Fibroblast of mammary gland (primary cell): Measurements from ENCODE around the gene ACTL7A.

Experiments
- DNase-seq: peaks from one replicate; pipeline ENCODE4 v3.0.0-alpha.2; 2010; ENCODE audit warnings: low read depth
- H3K4me3 ChIP-seq: 2 replicates; pipeline ENCODE4 v1.5.1; 2011; ENCODE audit warnings: low read depth, mild to moderate bottlenecking, low read length, moderate library complexity; ENCODE audit not compliant: control insufficient read depth
- TF ChIP-seq, protein P1 (sequence below): conservative IDR thresholded peaks from 2 replicates; pipeline ENCODE4 v1.5.1; 2011; ENCODE audit warnings: low read depth, low read length, inconsistent platforms; ENCODE audit not compliant: control insufficient read depth, insufficient read depth

Gene ACTL7A, protein sequence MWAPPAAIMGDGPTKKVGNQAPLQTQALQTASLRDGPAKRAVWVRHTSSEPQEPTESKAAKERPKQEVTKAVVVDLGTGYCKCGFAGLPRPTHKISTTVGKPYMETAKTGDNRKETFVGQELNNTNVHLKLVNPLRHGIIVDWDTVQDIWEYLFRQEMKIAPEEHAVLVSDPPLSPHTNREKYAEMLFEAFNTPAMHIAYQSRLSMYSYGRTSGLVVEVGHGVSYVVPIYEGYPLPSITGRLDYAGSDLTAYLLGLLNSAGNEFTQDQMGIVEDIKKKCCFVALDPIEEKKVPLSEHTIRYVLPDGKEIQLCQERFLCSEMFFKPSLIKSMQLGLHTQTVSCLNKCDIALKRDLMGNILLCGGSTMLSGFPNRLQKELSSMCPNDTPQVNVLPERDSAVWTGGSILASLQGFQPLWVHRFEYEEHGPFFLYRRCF

DNA sequence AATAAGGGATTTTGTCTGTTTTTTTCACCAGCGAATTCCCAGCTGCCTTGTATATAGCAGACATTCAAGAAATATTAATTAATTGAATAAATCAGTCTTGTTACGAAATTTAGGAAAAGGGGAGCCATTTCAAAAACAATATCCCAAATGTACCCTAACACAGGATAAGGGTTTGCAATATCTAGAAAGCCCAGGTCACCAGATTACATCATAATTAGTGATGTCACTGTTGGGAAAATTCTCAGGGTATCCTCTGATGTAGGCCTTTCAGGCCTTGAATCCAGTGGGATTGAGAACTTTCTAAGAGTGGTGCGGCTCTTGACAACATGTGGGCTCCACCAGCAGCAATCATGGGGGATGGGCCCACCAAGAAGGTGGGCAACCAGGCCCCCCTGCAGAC lies at the start of gene ACTL7A:
Gene ACTL7A, plus strand, starts transcription at position 270 of the 400 bp plus-strand sequence. Its CDS starts 57 bp downstream, at position 327.
- TF ChIP-seq, protein P1, sequence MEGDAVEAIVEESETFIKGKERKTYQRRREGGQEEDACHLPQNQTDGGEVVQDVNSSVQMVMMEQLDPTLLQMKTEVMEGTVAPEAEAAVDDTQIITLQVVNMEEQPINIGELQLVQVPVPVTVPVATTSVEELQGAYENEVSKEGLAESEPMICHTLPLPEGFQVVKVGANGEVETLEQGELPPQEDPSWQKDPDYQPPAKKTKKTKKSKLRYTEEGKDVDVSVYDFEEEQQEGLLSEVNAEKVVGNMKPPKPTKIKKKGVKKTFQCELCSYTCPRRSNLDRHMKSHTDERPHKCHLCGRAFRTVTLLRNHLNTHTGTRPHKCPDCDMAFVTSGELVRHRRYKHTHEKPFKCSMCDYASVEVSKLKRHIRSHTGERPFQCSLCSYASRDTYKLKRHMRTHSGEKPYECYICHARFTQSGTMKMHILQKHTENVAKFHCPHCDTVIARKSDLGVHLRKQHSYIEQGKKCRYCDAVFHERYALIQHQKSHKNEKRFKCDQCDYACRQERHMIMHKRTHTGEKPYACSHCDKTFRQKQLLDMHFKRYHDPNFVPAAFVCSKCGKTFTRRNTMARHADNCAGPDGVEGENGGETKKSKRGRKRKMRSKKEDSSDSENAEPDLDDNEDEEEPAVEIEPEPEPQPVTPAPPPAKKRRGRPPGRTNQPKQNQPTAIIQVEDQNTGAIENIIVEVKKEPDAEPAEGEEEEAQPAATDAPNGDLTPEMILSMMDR, result no peak
- H3K4me3 ChIP-seq, result no peak within 1 kb of the TSS
- no peak for DNase-seq

DNA sequence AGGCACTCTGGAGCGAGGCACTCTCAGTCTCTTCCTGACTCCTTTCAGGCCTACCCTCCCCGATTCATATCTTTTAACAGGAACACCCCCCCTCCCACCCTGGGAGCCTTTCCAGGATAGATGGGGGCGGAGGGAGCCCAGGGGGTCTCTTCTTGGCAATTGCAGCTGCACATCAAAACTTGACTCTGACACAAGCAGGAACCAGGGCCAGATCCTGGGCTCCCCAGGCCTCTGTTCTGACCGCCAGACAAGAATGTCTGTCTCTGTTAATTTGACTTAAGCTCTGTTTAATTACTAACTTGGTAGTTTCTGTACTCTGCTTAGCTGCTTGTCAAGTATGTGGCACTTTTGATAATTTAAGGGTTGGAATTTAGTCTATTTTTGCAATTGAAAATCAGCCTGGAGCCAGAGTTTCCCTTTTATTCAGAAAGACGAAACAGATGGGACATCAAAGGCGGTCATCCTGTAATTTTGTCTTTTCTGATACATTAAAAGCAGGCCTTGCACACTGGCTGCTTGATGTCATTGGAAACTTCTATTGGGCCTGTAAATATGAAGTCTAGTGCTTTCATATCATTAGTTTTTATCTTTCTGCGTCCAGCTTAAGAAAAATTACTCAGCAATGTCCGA lies 49.6 kb upstream of the ACTL7A start:
- no peak for DNase-seq

DNA sequence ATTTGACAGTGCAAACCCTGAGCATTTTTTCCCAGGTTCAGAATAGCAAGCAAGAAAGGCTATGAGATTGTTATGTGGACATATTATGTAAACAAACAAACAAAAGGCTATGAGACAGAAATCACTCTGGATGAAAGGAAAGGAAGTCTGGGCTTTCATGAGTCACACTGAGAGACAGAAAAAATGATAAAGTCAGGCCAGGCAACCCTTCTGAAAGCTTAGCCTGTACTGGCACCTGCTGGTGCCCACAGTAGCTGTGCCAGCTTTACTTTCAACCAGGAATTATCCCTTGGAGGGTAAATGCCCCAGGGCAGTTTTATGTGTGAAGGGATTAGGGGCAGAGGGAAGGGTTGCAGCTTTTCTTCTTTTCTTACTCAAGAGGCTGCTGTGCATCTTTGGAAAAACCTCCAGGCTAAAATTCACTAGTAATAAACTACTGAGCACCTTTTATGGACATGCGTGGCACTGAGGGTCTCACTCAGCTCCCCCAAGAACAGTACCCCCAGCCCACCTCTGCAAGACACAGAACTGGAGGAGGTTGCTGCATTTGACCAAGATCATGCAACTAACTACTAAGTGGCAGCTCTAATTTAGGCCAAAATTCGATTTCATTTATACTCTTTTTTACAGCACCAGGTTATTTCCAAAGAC lies 48.0 kb upstream of the ACTL7A start:
- TF ChIP-seq, protein P1, result peak; percentile 45
- peak; percentile 56 for DNase-seq
- no peak overlapping the region for H3K4me3 ChIP-seq

More for the DNA sequence above, 49.6 kb upstream of the ACTL7A start:
- TF ChIP-seq, protein P1, result no peak
- H3K4me3 ChIP-seq, result no peak overlapping the region

DNA sequence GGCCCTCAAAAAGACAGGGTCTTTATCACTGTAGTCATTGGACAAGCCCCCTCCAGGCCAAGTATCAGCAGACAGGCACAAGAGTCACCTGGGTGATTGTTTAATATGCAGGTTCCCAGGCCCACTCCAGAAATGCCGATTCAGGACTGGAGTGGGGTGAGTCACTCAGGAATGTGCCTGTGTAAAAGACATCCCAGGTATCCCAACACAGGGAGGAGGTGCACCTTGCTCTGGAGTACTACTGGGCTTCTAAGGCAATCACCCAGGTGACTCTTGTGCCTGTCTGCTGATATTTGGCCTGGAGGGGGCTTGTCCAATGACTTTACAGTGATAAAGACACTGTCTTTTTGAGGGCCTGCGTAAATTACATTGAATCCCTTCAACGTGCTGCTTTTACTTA lies 46.9 kb upstream of the ACTL7A start:
- TF ChIP-seq, protein P1, result no peak
- no peak for DNase-seq
- H3K4me3 ChIP-seq, result no peak overlapping the region

DNA sequence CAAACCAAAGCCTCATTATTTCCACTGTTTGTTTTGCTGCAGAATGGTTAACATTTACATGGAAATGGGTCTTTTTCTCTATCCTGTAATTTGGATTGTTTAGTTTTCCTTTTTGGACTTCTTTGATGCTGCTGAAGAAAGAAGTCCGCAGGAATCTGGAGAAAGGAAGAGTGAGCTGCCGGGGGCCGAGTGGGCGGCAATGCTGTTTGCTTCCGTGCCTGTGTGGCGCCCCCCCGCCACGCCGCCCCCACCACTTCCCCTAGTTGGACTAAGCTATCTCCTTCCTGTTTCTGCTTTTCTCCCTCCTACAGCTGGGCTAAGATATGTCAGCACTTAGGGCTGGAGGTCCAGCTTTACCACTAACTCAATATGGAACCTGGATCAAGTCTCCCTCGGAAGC lies 46.0 kb upstream of the ACTL7A start:
- no peak for DNase-seq

DNA sequence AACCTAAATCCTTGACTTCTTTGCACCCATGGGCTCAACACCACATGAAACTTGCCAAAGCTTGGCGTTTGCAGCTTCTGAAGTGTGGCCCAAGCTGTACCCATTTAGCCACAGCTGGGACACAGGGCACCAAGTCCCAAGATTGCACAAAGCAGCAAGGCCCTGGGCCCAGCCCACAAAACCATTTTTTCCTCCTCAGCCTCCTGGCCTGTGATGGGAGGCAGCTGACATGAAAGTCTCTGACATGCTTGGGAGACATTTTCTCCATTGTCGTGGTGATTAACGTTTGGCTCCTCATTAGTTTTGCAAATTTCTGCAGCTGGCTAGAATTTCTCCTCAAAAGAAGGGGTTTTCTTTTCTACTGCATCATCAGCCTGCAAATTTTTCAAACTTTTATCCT lies 38.2 kb upstream of the ACTL7A start:
- no peak overlapping the region for H3K4me3 ChIP-seq
- no peak for DNase-seq
- TF ChIP-seq, protein P1, result no peak

More for the DNA sequence above, 46.0 kb upstream of the ACTL7A start:
- TF ChIP-seq, protein P1, result no peak
- H3K4me3 ChIP-seq, result no peak overlapping the region
